NCI-H2227 treated with DMSO at 0.1 percent for 48 hours (cell line): ENCODE measurements around the gene PTTG2.

ENCODE experiments used
- DNase-seq: peaks from one replicate; lab custom pipeline; 2025; lab: John Stamatoyannopoulos, UW

PTTG2 gene

DNA sequence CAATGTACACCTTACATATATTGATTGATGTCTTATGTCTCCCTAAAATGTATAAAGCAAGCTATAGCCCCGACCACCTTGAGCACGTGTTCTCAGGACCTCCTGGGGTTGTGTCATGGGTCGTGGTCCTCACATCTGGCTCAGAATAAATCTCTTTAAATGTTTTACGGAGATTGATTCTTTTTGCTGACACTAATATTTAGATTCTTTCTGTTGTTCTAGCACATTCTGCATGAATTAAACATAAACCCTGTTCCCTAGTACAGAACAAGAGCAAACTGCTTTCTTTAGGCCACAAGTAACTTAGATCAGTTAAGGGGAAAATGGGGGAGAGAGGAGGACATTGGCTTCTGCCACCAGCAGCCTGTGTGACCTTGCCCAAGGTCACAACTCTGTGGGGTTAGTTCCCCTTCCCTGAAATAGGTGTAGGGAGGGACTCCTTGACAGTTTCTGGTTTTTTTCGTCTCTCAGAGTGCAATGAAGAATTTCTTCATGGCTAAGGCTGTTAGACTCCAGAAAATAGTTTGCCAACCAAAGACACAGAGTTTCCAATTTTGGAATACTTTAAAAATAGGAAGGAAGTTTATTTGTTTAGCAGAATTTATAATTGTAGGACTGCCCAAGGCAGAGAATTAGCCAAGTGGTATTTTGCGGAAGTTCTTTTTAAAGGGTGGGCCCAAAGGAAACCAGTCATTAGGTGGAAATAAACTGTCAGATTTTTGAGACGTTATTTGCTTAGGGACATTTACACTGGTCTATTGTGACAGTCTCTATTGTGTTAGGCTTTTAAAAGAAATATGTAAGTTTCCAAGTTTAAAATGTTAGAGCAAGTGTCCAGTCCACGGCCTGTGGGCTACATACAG is 29.4 kb downstream of the PTTG2 start:
- DNase-seq = no peak

- DNase-seq = no peak
Measured at GRCh38 chr4:37990731-37991245, 30.6 kb downstream of the PTTG2 start.

- DNase-seq = no peak
Measured at GRCh38 chr4:37991623-37992410, 31.6 kb downstream of the PTTG2 start.

GRCh38 chr4:37993806-37994205 is 33.6 kb downstream of the PTTG2 start:
- DNase-seq = no peak

DNA sequence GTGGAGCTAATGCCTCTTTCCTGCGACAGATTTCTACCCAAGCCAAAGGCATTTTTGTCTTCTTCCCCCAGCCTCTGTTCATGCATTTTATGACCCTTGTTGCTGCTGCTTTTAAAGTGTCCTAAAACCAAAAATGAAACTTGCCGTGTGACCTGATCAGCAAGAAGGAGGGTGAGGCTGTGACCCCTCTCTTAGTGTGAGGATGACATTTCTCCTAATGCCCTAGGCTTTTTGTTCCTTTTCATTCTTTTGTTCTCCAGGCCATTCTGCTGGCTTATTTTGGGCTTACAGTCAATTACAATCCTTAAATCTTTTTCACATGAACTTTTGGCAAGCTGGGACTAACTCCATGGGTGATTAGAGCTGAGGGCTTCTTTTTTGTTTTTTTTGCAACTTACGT is 34.4 kb downstream of the PTTG2 start:
- no peak for DNase-seq

GRCh38 chr4:37995299-37995821 is 35.2 kb downstream of the PTTG2 start:
- no peak for DNase-seq

GRCh38 chr4:37995981-37996775 is 36.0 kb downstream of the PTTG2 start:
- DNase-seq = no peak

DNA sequence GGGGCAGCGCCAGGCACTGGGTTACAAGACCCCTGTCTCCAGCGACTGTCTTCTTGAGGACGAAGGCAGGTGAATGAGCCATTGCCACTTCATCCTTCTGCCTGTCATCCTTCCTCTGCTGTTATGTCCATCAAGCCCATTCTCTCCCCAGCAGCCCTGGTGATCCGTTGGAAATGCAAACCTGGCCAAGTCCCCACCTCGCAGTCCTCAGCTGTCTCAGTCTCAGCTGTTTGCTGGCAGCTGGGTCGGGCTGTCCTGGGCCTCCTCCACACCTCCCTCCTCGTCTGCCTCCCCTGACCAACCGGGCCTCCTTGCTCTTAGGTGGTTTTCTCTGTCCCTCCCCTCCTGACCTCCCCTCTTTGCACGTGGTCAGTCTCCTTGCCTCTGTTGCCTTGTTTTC is 38.0 kb downstream of the PTTG2 start:
- DNase-seq = no peak

- DNase-seq = no peak
Measured at GRCh38 chr4:37999000-37999716, 39.0 kb downstream of the PTTG2 start.

GRCh38 chr4:37999965-38000364 is 39.8 kb downstream of the PTTG2 start:
- DNase-seq = no peak

- no peak for DNase-seq
Measured at GRCh38 chr4:38001927-38002326, 41.7 kb downstream of the PTTG2 start.

DNA sequence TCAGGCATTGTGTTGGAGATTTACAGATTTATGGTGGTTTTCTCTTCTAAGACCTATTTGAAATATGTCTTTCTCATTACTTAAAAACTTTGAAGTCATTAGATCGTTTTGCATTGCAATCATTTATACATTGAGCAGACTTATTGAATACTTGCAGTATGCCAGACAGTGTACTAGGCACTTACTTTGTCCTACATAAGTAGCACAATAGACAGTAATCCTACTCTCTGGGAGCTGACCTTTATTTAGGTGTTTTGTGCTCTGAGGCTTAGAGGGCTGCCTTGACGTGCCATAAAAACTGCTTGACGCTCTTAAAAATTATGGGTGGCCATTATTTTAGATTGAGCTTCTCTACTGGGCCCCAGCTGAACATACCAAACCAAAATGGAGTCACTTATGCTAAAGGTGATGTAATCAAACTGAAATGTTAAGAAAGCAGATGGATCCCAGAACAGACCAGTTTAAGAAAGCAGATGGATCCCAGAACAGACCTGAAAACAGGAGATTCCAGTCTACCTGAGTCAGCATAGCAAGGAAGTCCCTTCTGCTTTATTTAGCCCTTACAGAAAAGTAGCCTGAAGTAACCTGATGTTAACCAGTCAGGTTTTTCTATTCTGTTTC is 42.4 kb downstream of the PTTG2 start:
- DNase-seq = no peak

DNA sequence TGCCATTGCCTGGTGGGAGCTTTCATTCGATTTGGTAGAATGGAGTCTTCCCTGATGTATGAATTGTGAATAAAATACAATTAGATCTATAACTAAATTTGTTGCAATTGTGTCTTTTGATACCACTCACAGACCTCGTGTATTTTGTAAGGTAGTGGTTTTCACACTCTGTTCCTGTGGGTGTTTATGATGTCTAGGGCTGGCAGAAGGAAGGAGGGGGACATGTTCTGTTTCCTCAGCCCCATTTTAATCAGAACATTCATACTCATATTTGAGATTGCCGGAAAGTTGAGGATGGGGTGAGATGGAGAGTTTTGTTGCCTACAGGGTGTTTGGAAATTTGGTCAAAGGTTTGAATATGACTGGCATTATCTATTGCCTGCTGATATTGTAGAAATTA is 42.9 kb downstream of the PTTG2 start:
- DNase-seq = no peak

GRCh38 chr4:38003628-38004027 is 43.4 kb downstream of the PTTG2 start:
- no peak for DNase-seq

DNA sequence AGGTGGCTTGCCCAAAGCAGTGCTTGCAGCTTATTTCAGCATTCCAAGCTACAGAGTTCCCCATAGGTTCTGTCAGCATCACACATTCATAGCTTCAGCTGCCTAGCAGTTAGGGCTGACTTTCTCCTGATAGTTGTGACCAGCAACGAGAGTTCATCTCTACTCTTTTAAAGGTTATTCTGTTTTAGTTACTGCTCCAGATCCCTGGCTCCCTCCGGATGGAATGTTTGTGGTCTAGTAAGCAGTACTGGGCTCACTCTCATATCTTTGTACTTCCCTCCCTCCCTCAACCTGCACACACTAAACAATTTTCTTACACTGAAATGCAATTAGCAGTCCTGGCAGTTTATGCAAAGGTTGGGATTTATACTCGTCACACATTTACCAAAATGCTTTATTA is 43.9 kb downstream of the PTTG2 start:
- no peak for DNase-seq

- no peak for DNase-seq
Measured at GRCh38 chr4:38004887-38005286, 44.7 kb downstream of the PTTG2 start.

DNA sequence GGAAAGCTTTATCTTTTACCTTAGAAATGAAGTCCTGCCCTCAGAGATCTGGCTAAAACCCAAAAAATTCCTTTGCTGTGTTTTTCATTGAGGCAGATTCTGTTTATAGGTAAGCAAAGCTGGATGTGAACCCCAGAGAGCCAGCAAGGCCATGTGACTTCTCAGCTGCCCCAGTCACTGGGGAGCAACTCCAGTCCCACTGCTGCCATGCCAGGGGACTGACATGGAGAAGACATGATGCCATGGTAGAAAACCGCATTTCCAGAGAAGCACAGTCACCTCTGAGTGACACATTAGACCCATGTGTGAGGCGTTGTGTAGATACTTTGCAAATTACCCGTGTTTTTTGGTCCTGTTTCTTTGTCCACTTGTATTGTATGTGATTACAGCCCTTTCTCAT is 45.4 kb downstream of the PTTG2 start:
- no peak for DNase-seq

DNA sequence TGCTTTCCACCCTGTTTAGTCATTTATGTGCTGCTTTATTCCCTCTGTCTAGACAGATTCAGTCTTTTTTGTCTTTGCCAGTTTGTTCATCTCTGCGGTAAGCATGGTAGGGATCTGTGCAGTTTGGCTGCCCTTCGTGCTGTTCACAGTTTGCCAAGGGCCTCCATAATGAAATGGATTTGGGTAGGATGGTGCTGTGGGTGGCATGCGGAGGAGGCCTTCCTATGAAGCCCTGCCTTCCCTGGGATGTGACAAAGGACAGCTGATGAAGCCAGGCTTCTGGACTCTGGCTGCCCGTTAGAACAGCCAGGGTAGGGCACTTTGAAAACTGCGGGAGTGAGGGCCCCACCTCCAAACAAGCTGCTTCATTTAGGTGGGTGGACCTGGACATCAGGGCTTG is 47.4 kb downstream of the PTTG2 start:
- no peak for DNase-seq

DNA sequence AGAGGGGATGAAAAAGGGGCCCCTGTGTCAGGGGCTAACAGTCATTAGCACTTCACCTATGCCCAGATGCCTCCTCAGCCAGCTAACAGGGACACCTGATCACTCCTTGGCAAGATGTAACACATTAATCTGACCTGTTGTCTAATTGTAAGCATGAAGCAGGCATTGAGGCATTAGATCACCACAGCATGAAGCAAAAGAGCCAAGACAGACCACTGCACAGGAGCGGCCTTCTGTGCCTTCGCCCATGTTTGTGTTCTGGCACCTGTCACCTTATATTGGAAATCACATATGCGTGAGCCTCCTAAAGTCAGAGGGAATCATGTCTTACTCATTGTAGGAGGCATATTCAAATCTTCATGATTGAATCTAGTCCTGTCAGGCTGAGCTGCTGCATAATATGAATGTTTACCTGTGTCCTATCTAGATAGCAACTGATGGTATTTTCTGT is 48.4 kb downstream of the PTTG2 start:
- no peak for DNase-seq

GRCh38 chr4:38009421-38009820 is 49.2 kb downstream of the PTTG2 start:
- no peak for DNase-seq

- no peak for DNase-seq
Measured at GRCh38 chr4:38009949-38010348, 49.8 kb downstream of the PTTG2 start.
